Measurements from ENCODE around the gene RGS9.
"Not testable (repeated sequence)": the region's sequence is repeated elsewhere in the genome, so short reads cannot be mapped to it uniquely, and the experiment has no call there.

The RGS9 gene

DNA sequence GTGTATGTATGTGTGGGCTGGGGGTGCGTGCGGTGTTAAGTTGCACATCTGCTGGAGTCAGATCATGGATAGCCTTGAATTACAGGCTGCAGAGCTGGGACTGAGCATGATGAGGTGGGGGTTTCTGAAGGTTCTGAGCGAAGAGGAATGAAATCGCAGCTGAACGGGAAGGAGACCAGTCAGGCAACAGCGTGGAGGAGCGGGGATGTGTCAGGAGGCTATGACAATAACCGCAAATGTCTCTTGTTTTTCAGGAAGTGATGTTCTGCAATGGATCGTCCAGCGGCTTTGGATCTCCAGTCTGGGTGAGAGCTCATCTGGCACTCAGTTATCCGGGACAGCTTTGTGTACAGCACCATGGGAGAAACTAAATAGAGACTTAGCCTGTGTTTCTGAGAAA is 20.9 kb downstream of the RGS9 start:
- DNase-seq = no peak

DNA sequence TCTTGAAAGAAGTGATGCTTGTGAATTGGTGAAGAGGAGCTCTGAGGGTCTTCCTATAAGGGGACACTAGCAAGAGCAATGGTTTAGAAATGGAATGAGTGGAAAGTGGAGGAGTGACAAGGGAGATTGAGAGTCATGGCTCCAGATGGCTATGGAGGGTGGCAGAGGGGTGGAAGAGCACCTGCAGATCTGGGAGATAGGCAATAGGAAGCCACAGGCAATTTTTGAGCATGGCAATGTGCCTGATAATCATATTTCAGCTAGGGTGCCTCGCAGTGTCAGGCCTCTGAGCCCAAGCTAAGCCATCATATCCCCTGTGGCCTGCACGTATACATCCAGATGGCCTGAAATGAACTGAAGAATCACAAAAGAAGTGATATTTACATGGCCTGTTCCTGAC is 21.5 kb downstream of the RGS9 start:
- DNase-seq = no peak

DNA sequence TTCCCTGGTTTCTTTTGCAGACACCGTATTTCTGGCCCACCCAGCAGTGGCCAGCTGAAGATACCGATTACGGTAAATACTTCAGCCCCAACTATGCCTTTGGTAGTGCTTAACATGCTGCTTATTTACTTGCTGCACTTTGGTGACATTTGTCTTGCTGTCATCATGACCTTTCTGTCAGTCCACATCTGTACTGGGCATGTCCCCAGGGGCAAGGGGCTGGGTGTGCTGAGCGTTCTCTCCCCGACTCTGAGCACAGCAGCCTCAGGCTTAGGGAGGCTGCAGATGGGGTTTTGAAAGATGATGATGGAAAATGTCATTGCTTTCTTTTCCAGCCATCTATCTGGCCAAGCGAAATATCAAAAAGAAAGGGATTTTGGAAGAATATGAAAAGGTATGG is 23.3 kb downstream of the RGS9 start:
- no peak for DNase-seq

GRCh38 chr17:65163990-65164495 is 26.9 kb downstream of the RGS9 start:
- peak; percentile 75 for DNase-seq

DNA sequence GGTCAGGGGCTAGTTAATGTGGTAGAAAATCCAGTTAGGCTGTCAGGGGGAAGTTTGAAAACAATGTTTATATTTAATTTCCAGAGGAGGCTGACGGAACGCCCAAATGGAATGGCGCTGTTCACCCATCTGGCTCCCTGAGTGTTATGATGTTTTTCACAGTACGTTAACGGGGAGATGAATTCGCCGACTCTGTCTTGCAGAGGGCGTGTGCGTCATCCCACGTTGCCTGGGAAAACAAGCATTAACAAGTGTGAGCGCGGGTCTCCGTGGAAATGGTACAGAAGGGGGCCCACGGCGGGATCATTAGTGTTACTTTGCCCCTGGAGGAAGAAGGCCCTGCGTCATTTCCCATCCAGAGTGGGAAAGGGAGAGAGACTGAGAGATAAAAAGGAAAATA is 29.6 kb downstream of the RGS9 start:
- DNase-seq = no peak

- DNase-seq = no peak
Measured at GRCh38 chr17:65167566-65167965, 30.4 kb downstream of the RGS9 start.

DNA sequence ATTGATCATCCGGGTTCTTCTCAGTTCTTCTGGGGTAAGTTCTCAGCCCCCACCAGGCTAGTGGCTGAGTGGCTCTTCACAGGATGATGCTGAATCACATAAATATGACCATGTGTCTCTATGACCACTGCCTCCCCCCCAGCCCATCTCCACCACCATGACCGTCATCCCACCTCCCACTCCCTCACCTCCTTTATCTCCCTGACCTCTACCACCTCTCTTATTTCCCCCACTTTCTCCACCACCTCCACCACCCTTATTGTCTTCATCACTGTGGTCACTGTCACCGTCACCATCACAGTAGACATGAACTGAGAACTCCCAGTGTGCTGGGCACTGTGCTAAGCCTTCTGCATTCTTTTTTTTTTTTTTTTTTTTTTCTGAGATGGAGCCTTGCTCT is 32.5 kb downstream of the RGS9 start:
- no peak for DNase-seq

DNA sequence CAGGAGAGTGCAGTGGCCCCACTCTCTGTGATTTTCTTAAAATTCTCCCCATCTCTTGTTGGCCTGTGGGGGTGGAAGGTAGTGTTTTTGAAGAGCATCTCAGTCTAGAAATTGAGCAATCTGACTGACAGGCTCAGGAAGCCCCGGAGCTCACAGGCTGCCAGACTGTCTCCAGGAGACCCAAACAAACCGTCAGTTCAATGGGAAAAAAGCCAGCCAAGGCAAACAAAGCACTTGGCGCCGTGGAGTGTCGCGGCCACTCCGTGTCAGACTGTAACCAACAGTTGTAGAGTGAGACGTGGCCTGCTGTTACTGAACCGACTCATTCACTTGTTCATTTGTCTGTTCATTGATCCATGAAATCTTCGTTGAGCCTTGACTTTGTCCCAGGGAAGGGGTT is 33.7 kb downstream of the RGS9 start:
- no peak for DNase-seq

- DNase-seq = peak; percentile 29
Measured at GRCh38 chr17:65171752-65172151, 34.6 kb downstream of the RGS9 start.

- no peak for DNase-seq
Measured at GRCh38 chr17:65172496-65173136, 35.4 kb downstream of the RGS9 start.

DNA sequence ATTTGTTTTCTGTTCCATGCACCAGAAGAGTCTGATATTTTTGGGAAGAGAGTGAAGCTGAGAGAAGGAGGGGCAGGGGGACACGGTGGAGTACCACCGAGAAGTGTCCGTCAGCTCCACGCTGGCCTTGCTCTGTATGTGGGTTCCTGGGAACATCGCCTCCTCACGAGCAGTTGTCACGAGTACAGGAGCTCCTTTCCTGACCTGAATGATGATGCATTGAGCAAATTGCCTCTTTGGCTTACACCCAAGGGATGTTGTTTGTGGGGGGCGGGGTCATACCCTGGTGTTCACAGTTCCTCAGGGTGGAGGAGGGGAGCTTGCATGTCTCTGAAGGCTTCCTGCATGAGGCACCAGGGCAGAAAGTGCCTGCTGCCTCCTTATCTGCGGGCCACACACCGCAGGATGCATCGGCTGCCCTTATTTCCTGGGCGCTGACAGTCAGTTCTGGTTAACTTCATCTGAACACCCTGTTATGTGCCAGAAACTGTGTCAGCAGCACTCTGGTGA is 36.2 kb downstream of the RGS9 start:
- peak; percentile 94 for DNase-seq

GRCh38 chr17:65173976-65174683 is 37.0 kb downstream of the RGS9 start:
- no peak for DNase-seq

DNA sequence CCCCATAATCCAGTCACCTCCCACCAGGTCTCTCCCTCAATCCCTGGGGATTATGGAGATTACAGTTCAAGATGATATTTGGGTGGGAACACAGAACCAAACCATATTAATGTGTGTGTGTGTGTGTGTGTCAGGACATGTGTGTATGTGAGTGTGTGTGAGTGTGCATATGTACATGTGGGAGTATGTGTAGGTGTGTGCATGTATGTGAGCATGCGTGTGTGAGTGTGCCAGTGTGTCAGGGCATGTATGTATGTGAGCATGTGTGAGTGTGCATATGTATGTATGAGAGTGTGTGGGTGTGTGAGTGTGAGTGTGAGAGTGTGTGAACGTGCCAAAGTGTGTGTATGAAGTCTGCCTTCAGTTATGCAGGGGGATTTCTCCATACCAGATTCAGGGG is 37.8 kb downstream of the RGS9 start:
- no peak for DNase-seq

GRCh38 chr17:65175952-65176351 is 38.8 kb downstream of the RGS9 start:
- DNase-seq = no peak

- DNase-seq = no peak
Measured at GRCh38 chr17:65176646-65177409, 39.7 kb downstream of the RGS9 start.

- DNase-seq = peak; percentile 42
Measured at GRCh38 chr17:65177901-65178300, 40.7 kb downstream of the RGS9 start.

DNA sequence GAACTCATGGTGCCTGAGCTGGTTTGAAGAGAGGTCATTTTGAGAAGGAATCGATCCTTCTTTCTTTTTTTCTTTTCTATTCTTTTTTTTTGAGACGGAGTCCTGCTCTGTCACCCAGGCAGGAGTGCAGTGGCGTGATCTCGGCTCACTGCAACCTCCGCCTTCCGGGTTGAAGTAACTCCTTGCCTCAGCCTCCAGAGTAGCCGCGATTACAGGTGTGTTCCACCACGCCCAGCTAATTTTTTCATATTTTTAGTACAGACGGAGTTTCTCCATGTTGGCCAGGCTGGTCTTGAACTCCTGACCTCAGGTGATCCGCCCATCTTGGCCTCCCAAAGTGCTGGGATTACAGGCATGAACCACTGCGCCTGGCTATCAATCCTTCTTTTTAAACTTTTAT is 43.1 kb downstream of the RGS9 start:
- DNase-seq = not testable (repeated sequence)

DNA sequence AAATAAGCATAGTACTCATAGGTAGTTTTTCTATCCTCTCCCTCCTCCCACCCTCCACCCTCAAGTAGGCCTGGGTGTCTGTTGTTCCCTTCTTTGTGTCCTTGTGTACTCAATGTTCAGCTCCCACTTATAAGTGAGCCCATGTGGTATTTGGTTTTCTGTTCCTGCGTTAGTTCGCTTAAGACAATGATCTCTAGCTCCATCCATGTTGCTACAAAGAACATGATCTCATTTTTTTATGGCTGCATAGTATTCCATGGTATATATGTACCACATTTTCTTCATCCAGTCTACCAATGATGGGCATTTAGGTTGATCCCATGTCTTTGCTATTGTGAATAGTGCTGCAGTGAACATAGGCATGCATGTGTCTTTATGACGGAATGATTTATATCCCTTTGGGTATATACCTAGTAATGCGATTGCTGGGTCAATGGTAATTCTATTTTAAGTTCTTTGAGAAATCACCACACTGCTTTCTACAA is 43.6 kb downstream of the RGS9 start:
- DNase-seq = not testable (repeated sequence)

DNA sequence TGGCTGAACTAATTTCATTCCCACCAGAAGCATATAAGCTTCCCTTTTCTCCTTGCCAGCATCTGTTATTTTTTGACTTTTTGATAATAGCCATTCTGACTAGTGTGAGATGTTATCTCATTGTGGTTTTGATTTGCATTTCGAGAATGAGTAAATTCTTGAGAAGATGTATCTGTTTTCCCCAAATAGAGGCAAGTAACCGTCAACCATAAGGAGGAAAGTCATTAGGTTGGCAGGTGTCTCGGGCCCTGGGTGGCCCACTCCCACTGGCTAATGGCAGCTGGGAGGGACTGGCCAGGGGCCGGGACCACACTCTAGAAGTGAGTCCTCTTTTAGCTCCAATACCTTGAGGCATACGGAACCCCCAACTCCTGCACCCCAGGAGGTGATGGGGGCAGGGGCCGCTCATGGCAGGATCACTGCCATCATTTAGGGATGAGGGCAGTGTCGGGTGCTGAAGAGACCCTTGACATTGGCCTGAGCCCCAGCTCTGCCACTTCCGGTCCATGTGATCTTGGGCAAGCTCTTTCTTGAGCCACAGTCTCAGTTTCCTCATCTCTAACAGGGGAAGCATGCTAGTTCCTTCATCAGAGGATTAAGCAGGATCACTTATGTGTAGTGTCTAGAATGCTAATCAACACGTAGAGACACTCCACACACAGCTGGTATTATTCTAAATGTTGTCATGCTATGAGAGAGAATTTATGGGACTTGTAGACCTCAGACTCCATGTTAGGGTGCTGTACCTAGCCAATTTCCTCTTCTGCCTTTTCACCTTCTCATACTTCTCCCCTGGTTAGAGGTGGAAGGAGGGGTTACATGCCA is 44.3 kb downstream of the RGS9 start:
- peak; percentile 89 for DNase-seq

DNA sequence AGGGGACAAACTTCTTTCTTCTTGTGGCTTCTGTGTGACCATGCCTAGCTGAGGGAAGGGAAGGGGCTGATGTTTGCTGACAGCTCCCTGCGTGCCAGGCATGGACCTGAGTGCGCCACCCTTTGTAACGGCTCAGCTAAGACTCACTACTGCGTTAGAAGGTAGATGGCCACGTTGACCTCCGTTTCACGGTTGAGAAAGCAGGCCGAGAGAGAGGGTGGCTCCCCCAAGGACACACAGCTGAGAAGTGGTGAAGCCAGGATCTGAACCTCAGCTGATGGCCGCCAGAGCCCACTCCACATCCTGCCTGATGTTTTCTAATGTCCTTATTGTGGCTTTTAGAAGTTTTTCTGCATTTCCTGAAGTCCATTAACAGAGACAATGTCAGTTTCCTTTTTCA is 45.1 kb downstream of the RGS9 start:
- DNase-seq = no peak

DNA sequence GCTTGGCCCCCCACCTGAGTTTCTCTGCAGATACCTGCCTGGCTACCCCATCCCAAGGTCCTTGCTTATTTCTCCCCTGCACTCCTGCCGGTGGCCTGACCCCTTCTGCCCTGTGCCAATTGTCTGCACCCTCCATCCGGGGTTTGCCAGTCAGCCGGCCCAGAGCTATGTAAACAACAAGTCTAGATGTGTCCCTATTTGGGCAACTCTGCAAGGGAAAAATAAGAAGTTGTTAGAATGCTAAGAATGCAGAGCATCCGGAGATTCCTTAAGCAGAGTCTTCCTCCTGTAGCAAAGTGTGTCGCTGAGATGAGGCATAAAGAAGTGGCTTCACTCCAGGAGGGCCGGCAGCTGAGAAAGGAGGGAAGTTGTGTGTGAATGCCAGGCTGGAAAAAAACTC is 46.6 kb downstream of the RGS9 start:
- no peak for DNase-seq

GRCh38 chr17:65184235-65184959 is 47.2 kb downstream of the RGS9 start:
- DNase-seq = no peak
